Astrocyte (in vitro differentiated cells and primary cell): ENCODE measurements around the gene DISP3. TPM values are rescaled to one million over a fixed set of nuclear protein-coding genes. Genes with fewer than 3 reads are reported as not detected.

Source experiments
- DNase-seq: peaks from one replicate; pipeline ENCODE4 v3.0.0-alpha.2; 2010; ENCODE audit warnings: low read depth
- FAIRE-seq: peaks from 2 replicates; lab custom pipeline; 2011; peaks lifted over from hg19 to GRCh38; lab: Jason Lieb, UNC
- H2AFZ ChIP-seq: 2 replicates; pipeline ENCODE4 v1.6.0; 2012; ENCODE audit warnings: low read depth, low read length, inconsistent platforms
- H3K27ac ChIP-seq: 2 replicates; pipeline ENCODE4 v1.5.1; 2011; ENCODE audit warnings: low read depth, low read length, inconsistent platforms
- H3K27me3 ChIP-seq: 2 replicates; pipeline ENCODE4 v1.6.0; 2011; ENCODE audit warnings: low read length, inconsistent platforms; ENCODE audit not compliant: insufficient read depth
- H3K36me3 ChIP-seq: 2 replicates; pipeline ENCODE4 v1.5.1; 2011; ENCODE audit warnings: low read length, inconsistent platforms; ENCODE audit not compliant: insufficient read depth
- H3K4me1 ChIP-seq: 2 replicates; pipeline ENCODE4 v1.5.1; 2011; ENCODE audit warnings: low read length, inconsistent platforms; ENCODE audit not compliant: insufficient read depth
- H3K4me2 ChIP-seq: 2 replicates; pipeline ENCODE4 v1.6.0; 2012; ENCODE audit warnings: low read length, inconsistent platforms
- H3K4me3 ChIP-seq: 2 replicates; pipeline ENCODE4 v1.5.1; 2011; ENCODE audit warnings: low read depth, mild to moderate bottlenecking, low read length, inconsistent platforms; ENCODE audit not compliant: insufficient read depth
- H3K79me2 ChIP-seq: 2 replicates; pipeline ENCODE4 v1.6.0; 2012; ENCODE audit warnings: mild to moderate bottlenecking, low read length, inconsistent platforms; ENCODE audit not compliant: insufficient read depth
- H3K9ac ChIP-seq: 2 replicates; pipeline ENCODE4 v1.6.0; 2012; ENCODE audit warnings: mild to moderate bottlenecking, low read length, inconsistent platforms
- H3K9me3 ChIP-seq: 2 replicates; pipeline ENCODE4 v1.5.1; 2012; ENCODE audit warnings: low read depth, mild to moderate bottlenecking, low read length, inconsistent platforms; ENCODE audit not compliant: insufficient read depth
- H4K20me1 ChIP-seq: 2 replicates; pipeline ENCODE4 v1.6.0; 2012; ENCODE audit warnings: low read length, inconsistent platforms; ENCODE audit not compliant: insufficient read depth
- H3K27ac Mint-ChIP-seq: one replicate; pipeline ENCODE4 v1.8.0; 2021; ENCODE audit warnings: mild to moderate bottlenecking, mixed read lengths; ENCODE audit not compliant: unreplicated experiment
- H3K27me3 Mint-ChIP-seq: one replicate; pipeline ENCODE4 v1.8.0; 2021; ENCODE audit warnings: low read depth, mixed read lengths; ENCODE audit not compliant: unreplicated experiment
- H3K36me3 Mint-ChIP-seq: one replicate; pipeline ENCODE4 v1.8.0; 2021; ENCODE audit warnings: low read depth, mixed read lengths; ENCODE audit not compliant: unreplicated experiment
- H3K4me1 Mint-ChIP-seq: one replicate; pipeline ENCODE4 v1.8.0; 2021; ENCODE audit warnings: low read depth, mixed read lengths; ENCODE audit not compliant: unreplicated experiment
- H3K4me3 Mint-ChIP-seq: one replicate; pipeline ENCODE4 v1.8.0; 2021; ENCODE audit warnings: mild to moderate bottlenecking, moderate library complexity, mixed read lengths; ENCODE audit not compliant: unreplicated experiment
- H3K9me3 Mint-ChIP-seq: one replicate; pipeline ENCODE4 v1.8.0; 2021; ENCODE audit warnings: mild to moderate bottlenecking, mixed read lengths; ENCODE audit not compliant: unreplicated experiment
- EZH2 ChIP-seq: IDR thresholded peaks from 2 replicates; pipeline ENCODE4 v1.6.1; 2012; ENCODE audit warnings: mild to moderate bottlenecking, low read length, inconsistent platforms; ENCODE audit not compliant: insufficient read depth
- total RNA-seq: library from RNA; stranded (reverse); gene quantifications from 2 replicates; pipeline ENCODE4 v1.2.1, GENCODE V29; 2021
- TF ChIP-seq, protein P1 (sequence below): IDR thresholded peaks from 2 replicates; pipeline ENCODE4 v1.5.1; 2011; ENCODE audit warnings: low read depth, mild to moderate bottlenecking, inconsistent platforms, low read length, moderate library complexity; ENCODE audit not compliant: insufficient read depth

Gene DISP3
- total RNA-seq, 1 donor from 2014 or later, result 0.32 TPM

DNA sequence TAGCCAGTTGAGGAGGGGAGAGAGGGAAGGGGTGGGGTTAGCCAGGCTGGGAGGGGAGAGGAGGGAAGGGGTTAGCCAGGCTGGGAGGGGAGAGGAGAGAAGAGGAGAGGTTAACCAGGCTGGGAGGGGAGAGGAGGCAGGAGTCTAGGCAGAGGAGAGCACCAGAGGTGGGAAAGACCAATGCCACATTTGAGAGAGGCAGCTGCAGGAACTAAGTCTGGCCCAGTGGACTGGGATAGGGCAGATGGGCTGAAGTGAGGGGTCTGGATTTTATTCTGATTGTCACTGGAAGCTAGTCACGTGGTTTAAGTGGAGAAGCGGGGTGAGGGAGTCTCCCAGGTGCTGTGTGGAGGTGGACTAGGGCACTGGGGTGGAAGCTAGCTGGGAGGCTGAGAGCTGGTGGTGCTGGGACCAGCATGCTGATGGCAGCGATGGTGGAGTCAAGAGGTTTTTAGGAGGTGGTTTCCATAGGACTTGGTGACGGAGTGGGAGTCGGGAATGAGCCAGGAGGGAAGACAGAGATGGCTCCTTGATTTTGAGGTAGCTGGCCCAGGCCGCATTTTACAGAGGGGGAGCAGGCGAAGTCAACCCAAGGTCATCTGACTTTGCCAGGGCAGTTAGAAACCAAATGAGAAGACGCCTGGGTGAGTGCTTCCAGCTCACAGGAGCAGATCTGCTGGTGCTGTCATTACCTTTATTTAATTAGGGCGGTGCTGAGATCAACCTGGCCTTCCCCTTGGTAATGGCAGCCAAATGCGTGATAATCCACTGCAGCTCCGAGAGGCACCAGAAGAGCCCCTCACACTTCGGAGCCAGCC is 42.8 kb downstream of the DISP3 start:
- Mint-ChIP-seq H3K9me3 (no peaks in the 10 kb centered on the region), H3K27ac (no peak overlapping the region), H3K36me3 (no peaks in the 10 kb centered on the region), H3K4me3 (no peak overlapping the region), H3K4me1 (no peaks in the 10 kb centered on the region), H3K27me3 (peaks cover 37% of the 10 kb centered on the region)
- H3K36me3 ChIP-seq, result no peaks in the 10 kb centered on the region
- no peaks in the 10 kb centered on the region for H4K20me1 ChIP-seq
- H3K4me2 ChIP-seq, result no peak overlapping the region
- H3K79me2 ChIP-seq, result no peaks in the 10 kb centered on the region
- no peaks in the 10 kb centered on the region for H3K27me3 ChIP-seq
- FAIRE-seq, result no peak
- H3K27ac ChIP-seq, result no peak overlapping the region
- no peak overlapping the region for H3K4me3 ChIP-seq
- no peaks in the 10 kb centered on the region for H3K4me1 ChIP-seq
- DNase-seq, result no peak
- no peaks in the 10 kb centered on the region for H3K9me3 ChIP-seq
- TF ChIP-seq, protein P1, sequence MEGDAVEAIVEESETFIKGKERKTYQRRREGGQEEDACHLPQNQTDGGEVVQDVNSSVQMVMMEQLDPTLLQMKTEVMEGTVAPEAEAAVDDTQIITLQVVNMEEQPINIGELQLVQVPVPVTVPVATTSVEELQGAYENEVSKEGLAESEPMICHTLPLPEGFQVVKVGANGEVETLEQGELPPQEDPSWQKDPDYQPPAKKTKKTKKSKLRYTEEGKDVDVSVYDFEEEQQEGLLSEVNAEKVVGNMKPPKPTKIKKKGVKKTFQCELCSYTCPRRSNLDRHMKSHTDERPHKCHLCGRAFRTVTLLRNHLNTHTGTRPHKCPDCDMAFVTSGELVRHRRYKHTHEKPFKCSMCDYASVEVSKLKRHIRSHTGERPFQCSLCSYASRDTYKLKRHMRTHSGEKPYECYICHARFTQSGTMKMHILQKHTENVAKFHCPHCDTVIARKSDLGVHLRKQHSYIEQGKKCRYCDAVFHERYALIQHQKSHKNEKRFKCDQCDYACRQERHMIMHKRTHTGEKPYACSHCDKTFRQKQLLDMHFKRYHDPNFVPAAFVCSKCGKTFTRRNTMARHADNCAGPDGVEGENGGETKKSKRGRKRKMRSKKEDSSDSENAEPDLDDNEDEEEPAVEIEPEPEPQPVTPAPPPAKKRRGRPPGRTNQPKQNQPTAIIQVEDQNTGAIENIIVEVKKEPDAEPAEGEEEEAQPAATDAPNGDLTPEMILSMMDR, result no peak
- no peak for TF ChIP-seq EZH2
- no peak overlapping the region for H2AFZ ChIP-seq
- H3K9ac ChIP-seq, result no peak overlapping the region

DNA sequence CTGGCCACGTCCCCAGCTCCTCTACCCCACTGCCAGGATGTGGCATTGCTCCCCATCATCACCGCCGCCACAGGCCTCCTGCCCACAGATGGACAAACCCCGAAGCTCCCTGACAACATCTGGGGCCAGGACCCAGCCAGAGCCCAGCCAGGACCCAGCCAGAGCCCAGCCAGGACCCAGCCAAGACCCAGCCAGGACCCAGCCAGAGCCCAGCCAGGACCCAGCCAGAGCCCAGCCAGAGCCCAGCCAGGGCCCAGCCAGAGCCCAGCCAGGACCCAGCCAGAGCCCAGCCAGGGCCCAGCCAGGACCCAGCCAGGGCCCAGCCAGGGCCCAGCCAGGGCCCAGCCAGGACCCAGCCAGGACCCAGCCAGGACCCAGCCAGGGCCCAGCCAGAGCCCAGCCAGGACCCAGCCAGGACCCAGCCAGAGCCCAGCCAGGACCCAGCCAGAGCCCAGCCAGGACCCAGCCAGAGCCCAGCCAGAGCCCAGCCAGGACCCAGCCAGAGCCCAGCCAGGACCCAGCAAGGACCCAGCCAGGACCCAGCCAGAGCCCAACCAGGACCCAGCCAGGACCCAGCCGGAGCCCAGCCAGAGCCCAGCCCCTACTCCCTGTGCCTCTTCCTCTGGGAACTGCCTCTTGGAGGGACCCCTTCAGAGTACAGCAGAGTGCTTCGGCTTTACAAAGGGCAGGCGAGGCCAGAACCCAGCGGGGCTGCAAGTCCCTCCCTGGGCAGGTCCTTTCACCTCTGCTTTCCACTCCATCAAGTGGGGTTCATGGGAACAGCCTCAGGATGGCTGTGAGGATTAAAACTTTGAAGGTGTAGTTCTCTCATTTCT is 43.7 kb downstream of the DISP3 start:
- Mint-ChIP-seq H3K27me3 (peaks cover 33% of the 10 kb centered on the region), H3K36me3 (no peaks in the 10 kb centered on the region), H3K9me3 (no peaks in the 10 kb centered on the region), H3K4me1 (no peaks in the 10 kb centered on the region), H3K4me3 (no peak overlapping the region), H3K27ac (no peak overlapping the region)
- no peaks in the 10 kb centered on the region for H3K4me1 ChIP-seq
- no peak for TF ChIP-seq EZH2
- TF ChIP-seq, protein P1, result no peak
- no peak overlapping the region for H3K27ac ChIP-seq
- no peak overlapping the region for H2AFZ ChIP-seq
- no peak overlapping the region for H3K4me2 ChIP-seq
- H4K20me1 ChIP-seq, result no peaks in the 10 kb centered on the region
- H3K36me3 ChIP-seq, result no peaks in the 10 kb centered on the region
- H3K9me3 ChIP-seq, result no peaks in the 10 kb centered on the region
- FAIRE-seq, result no peak
- DNase-seq, result no peak
- H3K79me2 ChIP-seq, result no peaks in the 10 kb centered on the region
- H3K27me3 ChIP-seq, result no peaks in the 10 kb centered on the region
- H3K9ac ChIP-seq, result no peak overlapping the region
- no peak overlapping the region for H3K4me3 ChIP-seq
